Thyroid gland (tissue), 4 donors: ENCODE measurements around the gene ZNF487. TPM values are rescaled to one million over a fixed set of nuclear protein-coding genes. Genes with fewer than 3 reads are reported as not detected.

Experiments
- DNase-seq, 2 donors: peaks; one replicate each; pipeline ENCODE4 v3.0.0-alpha.2; 2019
- H3K27ac ChIP-seq, 3 donors: fragments of 200-600 bp; sonication (generic); 1 replicate in 2 of 3; 2 replicates in 1 of 3; pipeline ENCODE4 v1.5.1; 2016 to 2019; ENCODE audit warnings: mild to moderate bottlenecking in 1 of 3, moderate library complexity in 1 of 3
- H3K27me3 ChIP-seq: fragments of 200-600 bp; sonication (generic); one replicate; pipeline ENCODE4 v1.5.1; 2019
- H3K36me3 ChIP-seq, 2 donors: fragments of 200-600 bp; sonication (generic); one replicate each; pipeline ENCODE4 v1.5.1; 2016 to 2019
- H3K4me1 ChIP-seq, 2 donors: fragments of 200-600 bp; sonication (generic); one replicate each; pipeline ENCODE4 v1.5.1; 2017 to 2019
- H3K4me3 ChIP-seq, 3 donors: fragments of 200-600 bp; sonication (generic); replicated peaks in 1 of 3; 1 replicate in 2 of 3; 2 replicates in 1 of 3; pipeline ENCODE4 v1.5.1; 2016; ENCODE audit warnings: mild to moderate bottlenecking in 1 of 3
- H3K9me3 ChIP-seq: fragments of 200-600 bp; sonication (generic); one replicate; pipeline ENCODE4 v1.5.1; 2017
- CTCF ChIP-seq, 6 experiments: fragments of 200-600 bp in 3 of 6; fragments of 450-650 bp in 3 of 6; sonication (generic) in 3 of 6; IDR thresholded peaks; one replicate each; pipeline ENCODE4 v1.5.1; 2016 to 2019; ENCODE audit warnings: antibody characterized with exemption in 6 of 6, mild to moderate bottlenecking in 2 of 6, inconsistent platforms in 1 of 6, moderate library complexity in 1 of 6
- POLR2A ChIP-seq, 2 donors: fragments of 450-650 bp; IDR thresholded peaks; one replicate each; pipeline ENCODE4 v1.6.1; 2017; ENCODE audit warnings: antibody characterized with exemption in 2 of 2, mild to moderate bottlenecking in 2 of 2, moderate library complexity in 1 of 2
- WGBS, 2 donors: methylation state at CpG; one replicate each; pipeline ENCODE4 v1.1.5; 2017; 5-methylcytosine and 5-hydroxymethylcytosine counted together
- intact Hi-C: fragments of 100-400 bp; cut with DNase I; formaldehyde crosslinking; loops from one replicate; pipeline ENCODE4 v1.15.1; 2023
- total RNA-seq, 4 donors: library from RNA; depleted of rRNA; stranded (reverse); fragments of >200 nt; gene quantifications; one replicate each; pipeline ENCODE4 v1.2.3, GENCODE V29; 2016

ZNF487 gene
- total RNA-seq, 4 donors from 2014 or later: 11.9 to 21.7 (median 19.9) TPM

GRCh38 chr10:43399320-43400310 lies 37.3 kb upstream of the ZNF487 start:
- H3K4me1 ChIP-seq: peaks cover 34 to 54% of the 10 kb centered on the region in 2 donors
- H3K36me3 ChIP-seq: no peaks in the 10 kb centered on the region
- H3K4me3 ChIP-seq: no peak overlapping the region
- intact Hi-C loops: no loop called here
- H3K27me3 ChIP-seq: no peaks in the 10 kb centered on the region
- DNase-seq: no peak
- no peak overlapping the region for H3K27ac ChIP-seq
- WGBS, 2 donors: 90 to 93% methylated on average over 5 of the region's 5 CpGs
- H3K9me3 ChIP-seq: no peaks in the 10 kb centered on the region
- no peak for TF ChIP-seq POLR2A (IDR thresholded peaks at IDR 0.05)
- no peak for TF ChIP-seq CTCF (IDR thresholded peaks at IDR 0.05)

- 93 to 98% methylated on average over 2 of the region's 2 CpGs for WGBS, 2 donors
- TF ChIP-seq CTCF (IDR thresholded peaks at IDR 0.05) (no peak), POLR2A (IDR thresholded peaks at IDR 0.05) (no peak)
- no peaks in the 10 kb centered on the region for H3K36me3 ChIP-seq
- H3K27ac ChIP-seq: no peak overlapping the region
- H3K4me3 ChIP-seq: no peak overlapping the region
- H3K27me3 ChIP-seq: no peaks in the 10 kb centered on the region
- peaks cover 34 to 57% of the 10 kb centered on the region in 2 donors for H3K4me1 ChIP-seq
- no peak for DNase-seq
- no peaks in the 10 kb centered on the region for H3K9me3 ChIP-seq
- intact Hi-C loops: no loop called here
Observed at GRCh38 chr10:43401627-43402026, 35.3 kb upstream of the ZNF487 start.

DNA sequence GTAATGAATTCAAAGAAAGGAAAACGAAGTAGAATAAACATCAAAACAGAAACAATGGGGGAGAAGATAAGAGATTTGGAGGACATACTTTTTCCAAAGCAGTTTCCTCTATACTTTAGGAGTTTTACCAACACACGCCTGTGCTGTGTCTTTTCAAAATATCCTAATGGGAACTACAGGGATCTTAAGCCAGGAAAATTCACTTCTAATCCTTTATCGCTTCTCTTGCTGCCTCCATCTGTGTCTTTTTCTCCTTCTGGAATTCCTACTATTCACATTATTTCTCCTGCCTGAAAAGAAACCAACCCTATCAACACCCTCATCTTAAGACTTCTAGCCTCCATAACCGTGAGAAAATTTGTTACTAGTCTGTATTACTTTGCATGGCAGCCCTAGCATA lies 34.7 kb upstream of the ZNF487 start:
- Histone ChIP-seq H3K4me1 (peaks cover 34 to 57% of the 10 kb centered on the region in 2 donors), H3K27ac (no peak overlapping the region)
- intact Hi-C loops: no loop called here

DNA sequence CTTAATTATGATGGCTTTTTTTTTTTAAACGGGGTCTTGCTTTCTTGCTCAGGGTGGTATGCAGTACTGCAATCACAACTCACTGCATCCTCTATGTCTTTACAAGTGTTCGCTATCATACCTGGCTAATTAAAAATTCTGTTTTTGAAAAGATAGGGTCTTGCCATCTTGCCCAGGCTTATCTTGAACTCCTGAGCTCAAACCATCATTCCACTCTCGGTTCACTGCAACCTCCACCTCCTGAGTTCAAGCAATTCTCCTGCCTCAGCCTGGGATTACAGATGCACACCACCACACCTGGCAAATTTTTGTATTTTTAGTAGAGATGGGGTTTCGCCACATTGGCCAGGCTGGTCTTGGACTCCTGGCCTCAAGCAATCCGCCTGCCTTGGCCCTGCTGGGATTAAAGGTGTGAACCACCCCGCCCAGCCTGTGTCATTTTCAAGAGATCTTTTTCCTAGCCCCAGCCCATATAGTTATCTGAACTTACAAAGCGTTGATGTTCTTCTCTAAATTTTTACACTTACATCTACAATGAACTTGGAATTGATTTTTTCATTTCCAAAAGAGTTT lies 33.9 kb upstream of the ZNF487 start:
- WGBS, 2 donors: 88 to 91% methylated on average over 7 of the region's 7 CpGs
- Histone ChIP-seq H3K36me3 (no peaks in the 10 kb centered on the region), H3K4me1 (peaks cover 31 to 53% of the 10 kb centered on the region in 2 donors), H3K4me3 (no peak overlapping the region), H3K27me3 (no peaks in the 10 kb centered on the region), H3K9me3 (no peaks in the 10 kb centered on the region), H3K27ac (no peak overlapping the region)
- TF ChIP-seq POLR2A (IDR thresholded peaks at IDR 0.05): no peak
- TF ChIP-seq CTCF (IDR thresholded peaks at IDR 0.05): no peak
- intact Hi-C loops: no loop called here
- DNase-seq: no peak

More for the DNA sequence above, 34.7 kb upstream of the ZNF487 start:
- WGBS, 2 donors: 61 to 71% methylated on average over 4 of the region's 4 CpGs
- no peak for DNase-seq
- H3K36me3 ChIP-seq: no peaks in the 10 kb centered on the region
- no peak for TF ChIP-seq CTCF (IDR thresholded peaks at IDR 0.05)
- no peak overlapping the region for H3K4me3 ChIP-seq
- H3K9me3 ChIP-seq: no peaks in the 10 kb centered on the region
- H3K27me3 ChIP-seq: no peaks in the 10 kb centered on the region
